ENCODE data around the gene EVI2B.
"Not testable (repeated sequence)": the region's sequence is repeated elsewhere in the genome, so short reads cannot be mapped to it uniquely, and the experiment has no call there.

The EVI2B gene

DNA sequence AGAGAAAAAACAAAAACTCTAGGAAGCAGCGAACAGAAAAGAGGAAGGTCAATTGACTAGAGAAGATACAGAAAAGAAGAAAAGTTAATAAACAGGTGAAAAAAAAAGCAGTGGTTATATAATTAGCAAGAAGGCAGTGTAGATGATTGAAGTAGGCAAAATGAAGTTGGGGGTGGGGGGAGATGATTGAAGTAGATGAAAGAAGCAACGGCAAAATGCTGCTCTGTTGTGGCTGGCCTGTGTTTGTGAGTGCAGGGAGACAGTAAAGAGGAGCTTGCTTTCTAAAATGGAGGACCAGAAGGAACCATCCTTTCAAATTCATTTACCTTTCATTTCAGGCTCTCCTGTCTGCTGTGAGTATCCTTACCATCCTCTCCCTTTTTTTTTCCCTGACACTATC, 3.6 kb downstream of the EVI2B start:
- no peak for DNase-seq (ENCODE audit: low spot score)

DNA sequence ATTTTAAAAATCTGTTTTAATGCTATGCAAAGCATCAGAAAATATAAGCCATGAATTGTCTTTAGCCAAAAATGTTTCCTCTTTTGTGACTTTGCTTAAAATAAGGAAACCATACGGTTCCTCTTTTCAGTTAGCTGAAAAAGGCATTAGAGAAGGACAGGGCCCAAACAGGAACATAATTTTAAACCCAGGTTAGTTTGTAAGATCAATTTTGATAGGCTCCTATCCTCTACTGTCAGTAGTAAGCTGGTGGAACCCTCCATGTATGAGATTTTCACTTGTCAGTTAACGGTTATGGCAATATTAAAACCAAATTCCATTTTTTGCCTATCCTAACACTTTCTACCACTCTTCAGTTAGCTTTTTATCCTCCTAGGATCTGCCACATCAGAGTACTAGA, 4.3 kb downstream of the EVI2B start:
- no peak for DNase-seq (ENCODE audit: low spot score)

DNA sequence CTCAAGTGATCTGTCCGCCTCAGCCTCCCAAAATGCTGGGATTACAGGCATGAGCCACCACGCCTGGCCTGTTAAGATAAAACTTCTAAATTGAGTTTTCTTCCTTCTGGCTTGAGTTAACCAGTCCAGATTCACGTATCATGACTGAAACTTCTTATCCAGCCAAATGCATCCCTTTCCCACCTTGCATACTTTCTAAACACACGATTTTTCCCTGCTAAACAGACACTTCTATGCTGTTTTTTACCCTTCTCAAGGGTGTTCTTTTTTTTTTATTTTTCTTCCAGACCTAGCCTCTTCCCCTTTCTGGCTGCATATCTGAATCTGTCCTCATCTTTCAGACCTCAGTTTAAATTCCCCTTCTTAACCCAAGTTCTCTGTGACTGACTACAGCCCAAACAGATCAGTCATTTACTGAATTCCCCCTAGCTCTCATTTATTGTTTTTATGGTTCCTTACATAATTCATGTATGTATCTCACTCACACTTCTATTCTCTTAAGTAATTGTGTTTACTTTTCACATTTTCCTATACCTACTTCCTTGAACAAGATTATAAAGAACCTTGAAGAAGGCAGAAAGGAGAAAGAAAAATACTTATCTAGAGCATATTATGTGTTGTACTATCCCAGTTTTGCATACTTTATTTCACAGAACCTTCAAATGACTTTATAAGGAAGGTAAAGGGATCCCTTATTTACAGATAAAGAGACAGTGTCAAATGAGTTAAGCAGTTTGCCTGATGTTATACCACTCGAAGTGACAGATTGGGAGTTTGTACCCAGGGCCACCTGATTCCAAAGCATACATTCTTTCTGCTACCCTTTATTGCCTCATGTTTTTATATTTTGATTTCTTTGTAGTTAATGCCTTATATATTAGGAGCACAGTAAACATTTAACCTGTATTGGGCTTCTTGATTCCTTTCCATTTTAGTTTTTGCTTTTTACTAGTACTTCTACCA, 5.2 kb downstream of the EVI2B start:
- DNase-seq (ENCODE audit: low spot score) = no peak

DNA sequence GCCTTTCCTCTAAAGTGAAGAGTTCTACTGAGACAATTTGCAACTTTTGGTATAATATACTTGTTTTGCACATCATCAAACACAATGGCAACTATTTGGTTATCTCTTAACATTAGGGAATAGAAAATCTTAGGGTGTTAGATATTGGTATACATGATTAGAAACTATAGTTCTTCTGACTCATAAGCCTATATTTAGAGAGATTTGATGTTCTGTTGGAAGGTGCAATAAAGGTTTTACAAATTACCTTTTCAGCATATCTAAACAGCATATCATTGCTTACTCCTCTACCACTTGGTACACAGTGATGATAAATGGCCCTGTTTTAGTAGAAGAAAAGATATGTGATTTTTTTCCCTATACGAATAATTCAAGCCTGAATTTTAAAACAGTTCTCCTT, 6.2 kb downstream of the EVI2B start:
- DNase-seq (ENCODE audit: low spot score) = no peak

DNA sequence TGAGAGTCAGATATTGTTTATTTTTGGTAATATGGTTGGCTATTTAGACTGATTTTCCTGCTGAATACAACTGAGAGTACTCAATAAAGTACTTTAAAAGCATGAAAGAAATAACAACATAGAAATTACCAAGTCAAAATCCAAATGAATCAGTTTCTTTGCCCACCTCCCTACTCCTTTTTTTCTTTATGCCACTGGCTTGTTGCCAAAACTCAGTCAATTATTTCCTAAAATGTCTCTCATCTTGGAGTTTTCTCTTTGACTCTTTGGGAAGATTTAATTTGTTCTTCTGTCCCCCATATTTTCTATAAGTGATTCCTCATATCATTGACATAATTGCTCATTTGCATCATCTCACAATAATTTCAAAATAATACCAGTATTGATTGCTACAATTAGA, 14.2 kb downstream of the EVI2B start:
- DNase-seq (ENCODE audit: low spot score) = no peak

DNA sequence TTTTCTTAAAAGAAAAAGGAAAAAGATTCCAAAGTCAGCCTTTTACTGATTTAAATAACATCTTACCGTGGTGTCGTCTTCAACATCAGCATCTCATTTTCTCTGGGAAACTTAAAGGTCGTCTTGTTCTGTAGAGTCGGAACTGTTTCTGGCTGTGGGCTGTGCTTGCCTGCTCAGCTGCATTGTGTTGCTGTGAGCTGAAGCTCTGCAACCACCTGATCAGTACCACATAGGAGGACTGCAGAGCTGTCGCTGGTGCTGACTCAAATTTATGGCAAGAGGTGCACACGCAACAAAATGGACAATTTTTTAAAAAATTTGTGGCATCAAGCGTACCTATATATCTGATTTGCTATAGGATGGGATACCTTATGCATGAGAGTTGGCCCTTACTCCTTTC, 16.8 kb downstream of the EVI2B start, which contains the start of gene OMG:
TSS of gene OMG (minus strand) at position 150 of the 400 bp plus-strand sequence. CDS start 908 bp downstream, outside the sequence.
- DNase-seq (ENCODE audit: low spot score) = no peak

DNA sequence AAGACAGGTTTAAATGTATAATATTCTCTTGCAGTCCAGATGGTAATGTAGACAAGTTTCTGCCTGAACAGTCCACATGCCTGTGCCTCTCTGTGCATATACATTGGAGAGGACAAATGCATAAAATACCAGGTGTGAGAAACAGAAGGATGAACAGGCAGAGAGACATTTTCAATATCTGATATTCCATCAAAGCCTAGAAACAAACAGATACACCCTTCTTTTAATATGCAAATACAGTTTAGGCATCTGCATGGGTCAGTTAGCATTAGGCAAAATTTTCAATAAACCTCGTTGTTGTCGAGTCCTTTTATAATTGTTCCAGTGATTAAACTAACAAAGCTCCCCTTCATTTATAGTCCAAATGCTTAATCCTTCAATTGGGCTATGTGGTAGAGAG, 17.7 kb downstream of the EVI2B start:
- DNase-seq (ENCODE audit: low spot score) = no peak

DNA sequence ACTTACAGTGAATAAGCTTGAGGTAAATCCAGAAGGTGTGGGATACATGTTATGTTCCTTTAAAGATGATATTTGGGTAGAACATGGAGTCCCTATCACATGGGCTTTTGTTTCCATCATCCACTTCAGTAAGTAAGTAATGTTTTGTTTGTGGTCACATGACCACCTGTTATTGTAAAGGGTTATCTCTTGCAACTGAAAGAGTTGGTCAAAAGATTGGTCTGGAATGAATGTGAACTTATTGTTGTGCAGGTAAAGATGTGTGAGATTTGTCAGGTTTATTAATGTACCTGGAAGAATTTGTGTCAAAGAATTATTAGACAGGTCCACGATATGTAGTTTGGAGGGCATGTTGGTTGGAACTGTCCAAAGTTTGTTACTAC, 18.4 kb downstream of the EVI2B start:
- no peak for DNase-seq (ENCODE audit: low spot score)

DNA sequence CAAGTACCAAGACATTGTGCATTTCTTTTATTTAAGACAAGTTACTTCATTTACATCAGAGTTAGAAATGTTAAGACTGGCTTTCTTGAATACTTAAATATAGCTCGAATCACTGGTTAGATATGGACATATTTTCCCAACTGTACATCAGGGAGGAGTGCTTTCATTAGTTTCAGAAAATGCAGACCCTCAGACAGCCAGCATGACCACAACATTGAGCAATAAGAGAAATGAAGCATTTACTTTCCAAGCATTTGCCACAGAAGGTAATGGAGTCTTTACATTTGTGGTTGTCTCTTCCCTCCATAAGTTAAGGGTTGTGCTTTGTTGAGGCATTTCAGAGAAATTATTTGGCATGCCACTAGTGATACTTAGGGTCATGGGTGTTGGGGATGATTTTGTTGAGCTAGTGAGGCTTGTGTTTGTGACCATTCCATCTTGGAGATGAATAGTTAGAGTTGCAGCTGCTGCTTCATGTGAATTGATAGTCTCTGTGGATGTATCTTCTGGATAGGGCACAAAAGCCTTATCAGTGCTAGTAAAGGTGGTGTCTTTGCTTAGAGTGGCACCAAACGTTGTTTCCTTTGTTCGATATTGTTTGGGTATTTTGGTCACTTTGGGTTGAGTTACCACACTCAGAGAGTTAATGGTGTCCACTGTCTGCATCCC, 18.9 kb downstream of the EVI2B start:
- no peak for DNase-seq (ENCODE audit: low spot score)

DNA sequence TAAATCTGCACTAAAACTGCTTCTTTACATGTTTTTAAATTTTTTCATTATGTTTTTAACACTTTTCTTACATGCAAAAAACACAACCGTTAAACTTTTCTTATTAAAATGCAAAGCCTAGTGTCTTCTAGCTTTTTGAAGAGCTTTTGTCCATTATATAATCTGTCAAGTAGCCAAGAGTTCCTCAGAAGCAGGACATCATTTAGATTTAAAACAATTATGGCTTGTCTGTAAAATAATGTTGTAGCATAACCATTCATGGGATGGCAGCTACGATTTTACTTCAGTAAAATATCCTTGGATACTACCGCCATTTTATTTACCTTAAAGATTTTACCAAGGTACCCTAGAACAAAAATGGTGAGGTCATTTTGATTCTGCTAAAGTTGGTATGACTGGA, 19.6 kb downstream of the EVI2B start:
- no peak for DNase-seq (ENCODE audit: low spot score)

DNA sequence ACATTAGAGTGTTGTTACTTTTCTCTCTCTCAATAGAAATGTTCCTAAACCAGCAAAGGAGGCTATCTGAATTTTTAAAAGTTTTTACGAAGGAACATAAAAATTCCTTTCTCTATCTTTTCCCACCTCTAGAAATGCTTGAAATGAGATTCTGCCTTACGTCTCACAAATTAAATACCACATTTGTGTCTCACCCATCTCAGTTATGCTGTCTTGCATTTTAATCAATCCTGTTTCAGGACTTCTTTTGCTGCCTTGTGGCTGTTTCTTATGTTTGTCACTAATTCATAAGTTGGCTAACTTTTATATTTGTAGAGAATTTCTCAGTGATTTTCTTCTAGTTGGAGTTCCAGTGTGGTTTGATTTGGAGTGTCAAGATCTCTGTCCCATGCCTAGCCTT, 20.3 kb downstream of the EVI2B start:
- DNase-seq (ENCODE audit: low spot score) = no peak

DNA sequence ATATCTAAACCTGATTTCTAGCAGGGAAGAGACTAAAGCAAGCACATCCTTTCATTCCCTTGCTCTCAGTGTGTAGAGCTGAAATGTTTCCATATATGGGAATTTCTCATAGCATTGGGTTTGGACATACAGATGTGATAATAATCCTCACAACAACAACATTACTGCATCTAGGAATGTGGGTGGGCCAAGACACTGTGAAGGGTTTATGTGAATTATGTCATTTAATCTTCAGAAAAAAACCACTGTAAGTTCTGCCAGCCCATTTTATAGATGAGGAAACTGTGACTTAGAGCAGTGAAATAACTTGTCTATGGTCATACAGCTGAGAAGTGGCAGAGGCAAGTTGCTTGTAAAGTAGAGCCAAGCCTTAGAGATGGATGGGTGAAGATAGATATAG, 22.0 kb downstream of the EVI2B start:
- no peak for DNase-seq (ENCODE audit: low spot score)

DNA sequence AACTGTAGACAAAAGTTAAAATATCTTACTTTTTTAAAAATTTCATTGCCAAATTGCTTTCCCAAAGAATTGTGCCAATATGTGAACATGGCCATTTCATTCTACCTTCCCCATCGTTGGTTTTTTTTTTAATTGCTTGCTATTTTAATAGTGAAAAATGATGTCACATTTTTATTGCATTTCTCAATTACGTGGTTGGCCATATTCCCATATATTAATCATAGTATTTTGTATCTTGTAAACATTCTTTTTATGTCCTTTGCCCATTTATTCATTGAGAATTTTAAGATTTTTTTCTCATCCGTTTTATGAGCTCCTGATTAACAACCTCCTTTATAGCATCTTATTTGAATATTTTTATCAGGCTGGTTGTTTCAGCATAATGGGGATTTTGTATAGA, 24.1 kb downstream of the EVI2B start:
- DNase-seq (ENCODE audit: low spot score) = no peak

DNA sequence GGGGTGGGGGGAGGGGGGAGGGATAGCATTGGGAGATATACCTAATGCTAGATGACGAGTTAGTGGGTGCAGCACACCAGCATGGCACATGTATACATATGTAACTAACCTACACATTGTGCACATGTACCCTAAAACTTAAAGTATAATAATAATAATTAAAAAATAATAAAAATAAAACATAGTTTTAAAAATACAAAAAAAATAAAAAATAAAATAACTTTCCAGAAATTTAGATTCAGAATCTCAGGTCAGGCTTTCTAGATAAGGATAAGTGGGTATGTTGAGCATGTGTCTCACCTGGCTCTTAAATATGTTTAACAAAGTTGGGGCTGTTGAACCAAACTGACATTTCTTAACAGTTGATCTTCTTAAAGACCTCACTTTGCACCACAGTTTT, 25.9 kb downstream of the EVI2B start:
- not testable (repeated sequence) for DNase-seq (ENCODE audit: low spot score)

DNA sequence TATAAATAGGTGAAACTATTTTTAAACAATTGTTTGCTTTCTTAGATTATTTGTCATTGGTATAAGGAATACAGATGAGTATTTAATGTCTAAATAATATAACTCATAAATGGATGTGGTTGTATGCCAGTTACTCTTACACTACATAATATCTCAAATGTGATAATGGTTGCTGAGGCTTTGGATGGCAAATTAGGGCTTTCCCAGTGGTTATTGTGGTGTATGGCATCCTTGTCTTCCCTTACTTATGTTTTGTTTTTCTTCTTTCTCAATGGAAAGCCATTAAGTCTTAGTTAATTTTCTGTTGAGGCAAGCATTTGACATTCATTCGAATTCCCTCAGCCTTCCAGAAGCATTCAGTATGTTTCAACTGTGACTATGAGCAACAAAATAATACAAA, 27.3 kb downstream of the EVI2B start:
- DNase-seq (ENCODE audit: low spot score) = no peak

DNA sequence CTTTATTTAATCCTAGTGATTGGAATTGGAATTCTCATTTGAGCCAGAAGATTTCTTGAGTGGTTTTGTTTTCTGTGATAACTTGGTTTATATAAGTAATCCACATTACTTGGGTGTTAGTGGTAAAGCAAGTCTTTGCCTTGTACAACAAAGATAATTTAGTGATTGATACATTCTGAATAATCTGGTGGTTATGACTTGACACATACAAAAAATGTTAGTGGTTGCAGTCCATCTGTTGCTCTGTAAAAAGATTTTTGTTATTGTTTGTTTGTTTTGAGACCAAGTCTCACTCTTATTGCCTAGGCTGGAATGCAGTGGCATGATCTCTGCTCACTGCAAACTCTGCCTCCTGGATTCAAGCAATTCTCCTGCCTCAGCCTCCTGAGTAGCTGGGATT, 30.0 kb downstream of the EVI2B start:
- DNase-seq (ENCODE audit: low spot score) = no peak

DNA sequence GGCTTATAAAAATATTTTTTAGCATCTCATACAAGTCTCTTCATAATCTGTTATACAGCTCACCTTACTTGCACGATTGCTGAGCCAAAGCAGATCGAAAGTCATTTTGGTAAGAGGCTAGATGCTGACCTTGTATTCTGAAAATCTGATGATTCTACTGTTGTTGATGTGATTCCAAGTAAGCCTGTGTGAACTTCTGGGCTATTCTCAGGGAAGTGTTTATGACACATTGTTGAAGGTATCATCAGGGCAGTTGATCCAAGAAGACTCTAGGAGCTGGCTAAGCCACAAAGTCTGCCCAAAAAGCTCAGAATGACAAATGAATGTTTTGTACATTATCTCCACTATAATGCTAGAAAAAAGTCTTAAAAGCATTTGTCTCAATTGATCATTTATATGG, 32.8 kb downstream of the EVI2B start:
- no peak for DNase-seq (ENCODE audit: low spot score)

DNA sequence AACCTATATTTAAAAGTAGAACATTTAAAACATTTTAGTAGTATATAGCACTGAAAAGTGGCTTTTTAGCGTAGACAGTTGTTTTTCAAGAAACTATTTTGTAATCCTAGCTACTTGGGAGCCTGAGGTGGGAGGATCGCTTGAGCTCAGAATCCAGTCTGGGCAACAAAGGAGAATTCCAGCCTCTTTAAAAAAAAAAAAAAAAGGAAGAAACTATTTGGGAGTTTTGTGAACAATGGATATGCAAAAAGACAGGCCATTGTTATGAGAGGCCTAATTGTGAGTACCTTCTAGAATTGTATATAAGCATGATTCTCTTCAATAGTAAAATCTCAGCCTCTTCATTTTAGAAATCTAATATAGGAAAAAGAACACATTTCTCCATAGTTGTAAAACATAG, 34.5 kb downstream of the EVI2B start:
- no peak for DNase-seq (ENCODE audit: low spot score)

DNA sequence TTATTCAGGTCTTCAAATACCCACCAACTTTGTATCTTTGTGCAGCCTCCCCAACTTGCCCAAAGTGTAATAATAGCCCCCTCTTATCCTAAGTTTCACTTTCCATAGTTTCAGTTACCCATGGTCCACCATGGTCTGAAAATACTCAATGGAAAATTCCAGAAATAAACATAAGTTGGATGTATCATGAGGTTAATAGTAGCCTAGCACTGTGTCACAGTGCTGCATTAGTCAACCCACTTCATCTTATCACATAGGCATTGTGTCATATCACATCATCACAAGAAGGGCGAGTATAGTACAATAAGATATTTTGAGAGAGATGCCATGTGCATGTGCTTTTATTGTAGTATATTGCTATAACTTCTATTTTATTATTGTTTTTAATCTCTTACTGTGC, 38.7 kb downstream of the EVI2B start:
- no peak for DNase-seq (ENCODE audit: low spot score)

DNA sequence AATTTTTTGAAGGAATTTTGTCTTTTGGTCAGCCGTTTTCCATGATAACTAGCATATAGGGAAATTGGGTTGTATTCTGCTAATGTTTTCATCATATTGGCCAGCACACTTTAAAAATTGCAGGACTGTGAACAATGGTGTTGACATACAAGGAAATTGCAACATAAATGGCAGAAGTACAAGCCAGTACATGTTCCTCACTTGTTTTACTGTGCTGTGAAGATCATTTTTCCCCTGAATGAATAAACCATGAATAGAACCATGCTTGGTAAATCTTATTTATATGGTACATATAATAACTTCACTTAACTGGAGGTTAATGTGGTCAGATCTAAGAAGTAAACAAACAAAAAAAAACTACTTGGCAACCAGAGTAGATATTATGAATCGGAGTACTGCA, 39.6 kb downstream of the EVI2B start:
- no peak for DNase-seq (ENCODE audit: low spot score)

DNA sequence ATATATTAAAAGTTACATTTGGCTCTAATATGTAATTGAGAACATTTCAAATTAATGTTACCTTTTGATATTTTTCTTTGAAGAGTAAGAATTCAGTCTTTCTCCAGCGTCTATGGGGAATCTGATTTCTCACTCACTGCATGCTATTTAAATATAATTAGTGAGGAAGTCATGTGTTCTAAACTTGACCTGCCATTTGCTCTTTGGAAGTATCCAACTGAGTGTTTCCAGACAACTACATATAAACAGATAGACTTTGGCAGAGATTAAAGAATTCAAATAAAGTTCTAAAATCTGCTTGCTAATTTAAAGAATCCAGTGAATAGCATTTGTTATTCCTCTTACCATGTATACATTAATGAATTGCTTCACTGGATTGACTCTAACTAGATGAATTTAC, 40.3 kb downstream of the EVI2B start:
- DNase-seq (ENCODE audit: low spot score) = no peak

DNA sequence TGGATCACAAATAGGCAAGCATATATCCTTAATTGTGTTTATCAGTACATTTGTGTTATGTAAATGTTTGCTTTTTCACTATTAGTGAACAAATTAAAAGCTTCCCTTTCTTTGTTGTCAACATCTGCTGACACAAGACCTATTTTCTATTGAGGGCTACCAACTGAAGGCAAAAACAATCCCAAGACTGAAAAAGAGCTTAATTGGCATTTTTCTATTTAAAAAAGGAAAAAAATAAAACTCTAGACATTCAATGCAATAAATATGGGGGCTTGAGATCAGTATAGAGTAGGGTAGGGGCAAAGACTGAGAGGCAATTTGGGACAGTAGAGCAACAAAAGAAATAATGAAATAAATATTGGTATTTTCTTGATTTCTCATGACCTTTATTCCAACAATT, 41.1 kb downstream of the EVI2B start:
- no peak for DNase-seq (ENCODE audit: low spot score)

DNA sequence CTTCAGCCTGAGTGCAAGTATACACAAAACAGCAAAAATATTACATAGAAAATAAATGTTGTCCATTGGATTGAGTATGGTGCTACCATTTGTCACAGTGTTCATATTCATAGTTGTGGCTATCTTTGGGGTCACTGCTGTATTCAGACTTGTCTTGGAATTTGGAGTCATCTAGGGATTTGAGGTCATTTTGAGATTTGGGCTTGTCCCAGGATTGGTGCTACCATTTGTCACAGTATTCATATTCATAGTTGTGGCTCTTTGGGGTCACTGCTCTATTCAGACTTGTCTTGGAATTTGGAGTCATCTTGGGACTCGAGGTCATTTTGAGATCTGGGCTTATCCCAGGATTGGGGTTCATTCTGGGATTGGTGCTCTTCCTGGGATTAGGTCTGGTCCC, 41.6 kb downstream of the EVI2B start:
- DNase-seq (ENCODE audit: low spot score) = no peak

DNA sequence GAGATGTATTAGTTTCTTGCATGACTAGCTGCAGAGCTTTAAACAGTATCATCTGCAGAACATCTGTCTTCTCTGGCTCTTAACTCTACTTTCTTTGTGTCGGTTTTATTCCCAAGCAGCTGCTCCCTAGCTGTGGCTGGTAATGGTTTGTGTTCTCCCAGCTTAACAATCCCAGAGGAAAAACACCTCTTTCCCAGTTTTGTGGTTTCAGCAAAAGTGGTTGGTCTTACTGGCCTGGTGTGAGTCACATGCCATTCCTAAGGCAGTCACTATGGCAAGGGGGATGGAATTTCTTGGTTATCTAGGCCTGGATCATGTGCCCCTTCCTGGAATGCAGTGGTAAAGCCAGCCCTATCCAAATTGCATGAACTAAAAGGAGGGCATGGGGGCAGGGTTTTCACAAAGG, 44.3 kb downstream of the EVI2B start:
- DNase-seq (ENCODE audit: low spot score) = no peak

Measured in hematopoietic multipotent progenitor cell treated with erythropoietin and hydrocortisone succinate and interleukin-3 and kit ligand, for 17 days (in vitro differentiated cells).